HepG2 (cell line): ENCODE results near the gene GJA10. TPM values are rescaled to one million over a fixed set of nuclear protein-coding genes. Genes with fewer than 3 reads are reported as not detected.

Experiments used
- ATAC-seq: fragments of 200-7000 bp; cut with Tn5 transposase; 3 replicates; pipeline ENCODE4 v1.9.1; 2020; ENCODE audit warnings: mild to moderate bottlenecking, moderate library complexity
- BruUV-seq: library from RNA; stranded (reverse); fragments of 400-500 nt; replicated peaks from 2 replicates; lab custom pipeline; 2021; lab: Mats Ljungman, UMichigan
- CTCF ChIA-PET: fragments of 300-600 bp; formaldehyde crosslinking; extraction: SDS; loops from one replicate; lab custom pipeline; 2021; ENCODE audit warnings: low total read pairs, inconsistent platforms, low intra/inter-chr PET ratio; lab: Yijun Ruan, JAX
- POLR2A ChIA-PET: fragments of 350-600 bp; sonication (Branson Sonifier 250); formaldehyde crosslinking; loops from one replicate; lab custom pipeline; 2020; ENCODE audit warnings: antibody characterized with exemption, inconsistent platforms; lab: Yijun Ruan, JAX
- DNase-seq: peaks from one replicate; pipeline ENCODE4 v3.0.0-alpha.2; 2015; ENCODE audit warnings: low spot score
- FAIRE-seq: peaks from 3 replicates; lab custom pipeline; 2011; peaks lifted over from hg19 to GRCh38; lab: Jason Lieb, UNC
- H2AFZ ChIP-seq: one replicate; pipeline ENCODE4 v1.6.1; 2011; ENCODE audit warnings: low read length, inconsistent platforms
- H3K27ac ChIP-seq: fragments of 300-600 bp; 3 replicates; pipeline ENCODE4 v1.8.0; 2011; ENCODE audit warnings: mixed run types, mild to moderate bottlenecking, mixed read lengths, low read length, inconsistent platforms; ENCODE audit not compliant: insufficient read depth; ENCODE audit errors: extremely low read length
- H3K27me3 ChIP-seq, 2 experiments: fragments of 200-600 bp in 1 of 2; 2 replicates in 1 of 2; 3 replicates in 1 of 2; pipeline versions ENCODE4 v1.6.0 to v1.8.0; 2011; ENCODE audit warnings: low read length in 2 of 2, mild to moderate bottlenecking in 2 of 2, moderate library complexity in 2 of 2, inconsistent platforms in 1 of 2; ENCODE audit not compliant: insufficient read depth in 2 of 2, control insufficient read depth in 1 of 2
- H3K36me3 ChIP-seq, 2 experiments: fragments of 200-600 bp in 1 of 2; replicated peaks in 1 of 2; 2 replicates in 1 of 2; 3 replicates in 1 of 2; pipeline versions ENCODE4 v1.5.1 to v1.8.0; 2011; ENCODE audit warnings: low read length in 2 of 2, inconsistent platforms in 1 of 2; ENCODE audit not compliant: insufficient read depth in 2 of 2, control insufficient read depth in 1 of 2
- H3K4me1 ChIP-seq: 2 replicates; pipeline ENCODE4 v1.5.1; 2012; ENCODE audit warnings: low read length, inconsistent platforms; ENCODE audit not compliant: insufficient read depth
- H3K4me2 ChIP-seq: 2 replicates; pipeline ENCODE4 v1.6.0; 2011; ENCODE audit warnings: low read depth, low read length, inconsistent platforms
- H3K4me3 ChIP-seq, 3 experiments: fragments of 200-600 bp in 1 of 3; sonication (generic), shearing (Covaris generic) in 1 of 3; replicated peaks in 1 of 3; 2 replicates each; pipeline ENCODE4 v1.5.1; 2011 to 2016; ENCODE audit warnings: low read length in 3 of 3, inconsistent platforms in 2 of 3, low read depth in 2 of 3, mild to moderate bottlenecking in 2 of 3, control low read depth in 1 of 3, mixed read lengths in 1 of 3; ENCODE audit not compliant: insufficient read depth in 1 of 3
- H3K79me2 ChIP-seq: one replicate; pipeline ENCODE4 v1.6.1; 2011; ENCODE audit warnings: low read length, inconsistent platforms; ENCODE audit not compliant: insufficient read depth
- H3K9ac ChIP-seq: 2 replicates; pipeline ENCODE4 v1.6.0; 2011; ENCODE audit warnings: mild to moderate bottlenecking, low read depth, low read length, inconsistent platforms; ENCODE audit not compliant: insufficient read depth
- H3K9me3 ChIP-seq: 2 replicates; pipeline ENCODE4 v1.5.1; 2012; ENCODE audit warnings: mild to moderate bottlenecking, low read length
- H4K20me1 ChIP-seq: 2 replicates; pipeline ENCODE4 v1.6.0; 2011; ENCODE audit warnings: inconsistent platforms, mild to moderate bottlenecking, low read length, moderate library complexity; ENCODE audit not compliant: insufficient read depth
- ATF7 ChIP-seq, 2 experiments: fragments of 450-650 bp in 1 of 2; sonication (generic) in 1 of 2; formaldehyde crosslinking in 1 of 2; IDR thresholded peaks; 2 replicates each; pipeline versions ENCODE4 v1.4.0 to v1.6.1; 2016 to 2020; ENCODE audit warnings: antibody characterized with exemption in 1 of 2, mild to moderate bottlenecking in 1 of 2, missing genetic modification reagents in 1 of 2
- CBX2 ChIP-seq, 2 experiments: fragments of 200-600 bp in 1 of 2; sonication (generic); formaldehyde crosslinking in 1 of 2; IDR thresholded peaks; 2 replicates each; pipeline versions ENCODE4 v1.7.0 to v1.8.1; 2018 to 2022; ENCODE audit warnings: low read depth in 2 of 2, low read length in 1 of 2, mild to moderate bottlenecking in 1 of 2, missing genetic modification reagents in 1 of 2
- CHCHD3 ChIP-seq: sonication (generic); formaldehyde crosslinking; IDR thresholded peaks from 2 replicates; pipeline ENCODE4 v1.8.0; 2022; ENCODE audit warnings: mild to moderate bottlenecking, missing genetic modification reagents, moderate library complexity
- DNMT3B ChIP-seq: conservative IDR thresholded peaks from 2 replicates; pipeline ENCODE4 v1.6.1; 2016; ENCODE audit warnings: missing biosample characterization, control low read depth
- EP300 ChIP-seq, 3 experiments: sonication (generic) in 1 of 3; formaldehyde crosslinking in 1 of 3; IDR thresholded peaks; 2 replicates each; pipeline versions ENCODE4 v1.5.1 to v1.6.1; 2011 to 2020; ENCODE audit warnings: low read depth in 2 of 3, low read length in 2 of 3, borderline replicate concordance in 1 of 3, improper control_type of control experiment in 1 of 3, mild to moderate bottlenecking in 1 of 3, missing genetic modification reagents in 1 of 3, moderate library complexity in 1 of 3
- HDAC1 ChIP-seq: sonication (generic); formaldehyde crosslinking; IDR thresholded peaks from 2 replicates; pipeline ENCODE4 v1.5.1; 2020; ENCODE audit warnings: mild to moderate bottlenecking, missing genetic modification reagents
- LCORL ChIP-seq, 2 experiments: fragments of 450-650 bp in 1 of 2; sonication (generic) in 1 of 2; formaldehyde crosslinking in 1 of 2; IDR thresholded peaks; 2 replicates each; pipeline versions ENCODE4 v1.5.0 to v1.6.1; 2017 to 2020; ENCODE audit warnings: antibody characterized with exemption in 1 of 2, missing genetic modification reagents in 1 of 2
- MBNL3 ChIP-seq: fragments of 250-450 bp; sonication (Bioruptor Pico); conservative IDR thresholded peaks from 2 replicates; pipeline ENCODE4 v1.8.0; 2022; ENCODE audit warnings: mild to moderate bottlenecking, inconsistent platforms
- NFE2L2 ChIP-seq: fragments of 150-350 bp; IDR thresholded peaks from 2 replicates; pipeline ENCODE4 v1.6.1; 2014; ENCODE audit warnings: low read length
- NR2F2 ChIP-seq: IDR thresholded peaks from 2 replicates; pipeline ENCODE4 v1.6.1; 2012; ENCODE audit warnings: low read depth, inconsistent platforms, borderline replicate concordance
- RFX1 ChIP-seq: fragments of 450-650 bp; IDR thresholded peaks from 2 replicates; pipeline ENCODE4 v1.6.1; 2017
- ZNF143 ChIP-seq: sonication (generic); formaldehyde crosslinking; IDR thresholded peaks from 2 replicates; pipeline ENCODE4 v1.4.0; 2020; ENCODE audit warnings: missing genetic modification reagents
- ZNF256 ChIP-seq: sonication (generic); formaldehyde crosslinking; conservative IDR thresholded peaks from 2 replicates; pipeline ENCODE4 v1.4.0; 2020; ENCODE audit warnings: missing genetic modification reagents
- ZNF777 ChIP-seq: sonication (generic); formaldehyde crosslinking; IDR thresholded peaks from 2 replicates; pipeline ENCODE4 v1.4.0; 2020; ENCODE audit warnings: missing genetic modification reagents
- WGBS: methylation state at CpG from one replicate; pipeline ENCODE4 v1.1.6; 2017; ENCODE audit warnings: low lambda C conversion rate; 5-methylcytosine and 5-hydroxymethylcytosine counted together
- in situ Hi-C: cut with HindIII; loops from 2 replicates; pipeline ENCODE4 v1.10.0; 2017; ENCODE audit warnings: low pct_unique_long_range_greater_than_20kb; ENCODE audit not compliant: extremely low pct_ligation_motif_present
- intact Hi-C: fragments of 100-400 bp; cut with micrococcal nuclease; formaldehyde crosslinking; loops from one replicate; pipeline ENCODE4 v1.10.0; 2022; ENCODE audit not compliant: unreplicated experiment
- polyA plus RNA-seq, 8 experiments: library from polyadenylated mRNA; depleted of rRNA in 3 of 8; stranded (reverse) in 7 of 8; unstranded in 1 of 8; fragments of >200 nt; fragmentation: Illumina TruSeq in 4 of 8; extraction: Trizol in 4 of 8; gene quantifications; 2 replicates each; pipeline versions ENCODE4 v1.2.1 to v1.2.3, GENCODE V29; 2011 to 2016; ENCODE audit warnings: low read depth in 4 of 8, missing spikeins in 1 of 8, mixed read lengths in 1 of 8; ENCODE audit not compliant: insufficient read depth in 1 of 8
- total RNA-seq, 5 experiments: library from RNA; depleted of rRNA; stranded (reverse); fragments of >200 nt; fragmentation: Illumina TruSeq; extraction: Trizol; gene quantifications; 2 replicates each; pipeline ENCODE4 v1.2.3, GENCODE V29; 2016; ENCODE audit warnings: low read depth in 1 of 5
- TF ChIP-seq, protein P1 (sequence below): sonication (generic); formaldehyde crosslinking; IDR thresholded peaks from 2 replicates; pipeline ENCODE4 v1.4.0; 2020; ENCODE audit warnings: missing genetic modification reagents
- TF ChIP-seq, protein P2 (sequence below): sonication (generic); formaldehyde crosslinking; IDR thresholded peaks from 2 replicates; pipeline ENCODE4 v1.5.0; 2020; ENCODE audit warnings: missing genetic modification reagents

The GJA10 gene
- total and polyA plus RNA-seq, 2 of the 13 experiments (the other 11 are each of a cell fraction or from before 2014, with no cell fraction given): not detected

DNA sequence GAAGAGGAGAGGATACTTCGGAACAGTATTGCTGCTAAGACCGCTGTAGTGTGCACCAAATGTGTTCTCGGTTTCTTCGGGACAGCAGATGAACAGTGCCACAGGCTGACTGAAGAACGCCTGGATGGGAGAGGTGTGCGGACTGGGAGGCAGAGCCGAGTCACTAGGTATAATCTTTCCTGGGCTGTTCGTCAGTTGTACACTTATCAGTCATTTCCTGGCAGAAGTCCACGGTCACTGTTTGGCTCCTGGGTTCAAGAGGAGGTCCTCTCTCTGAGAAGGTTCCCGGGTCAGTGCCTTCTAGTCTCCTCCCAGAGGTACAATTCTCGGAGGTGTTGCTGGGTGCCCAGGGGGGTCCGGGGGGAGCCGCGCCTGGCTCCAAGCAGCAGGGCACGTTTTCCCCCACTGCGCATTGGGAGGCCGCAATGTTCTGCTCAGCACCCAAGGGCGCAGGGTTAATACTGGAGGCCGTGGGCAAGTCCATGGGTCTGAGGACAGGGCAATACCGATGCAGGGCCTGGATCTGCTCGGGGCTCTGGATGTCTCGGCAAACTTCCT is 38.1 kb downstream of the GJA10 start:
- POLR2A ChIA-PET: no interaction called here
- CTCF ChIA-PET: no interaction called here

More for the DNA sequence above, 38.1 kb downstream of the GJA10 start:
- FAIRE-seq: no peak
- Histone ChIP-seq H3K4me2 (no peak overlapping the region), H3K9ac (no peak overlapping the region), H4K20me1 (no peaks in the 10 kb centered on the region), H3K4me1 (no peaks in the 10 kb centered on the region), H3K36me3 (no peaks in the 10 kb centered on the region), H3K27me3 (peaks cover 2 to 47% of the 10 kb centered on the region in 2 experiments; a peak in 3 of 5 replicates), H3K9me3 (no peaks in the 10 kb centered on the region), H3K4me3 (no peak overlapping the region), H3K27ac (no peak overlapping the region), H3K79me2 (no peaks in the 10 kb centered on the region), H2AFZ (no peak overlapping the region)
- no peak; the same call in 2 of the 3 replicates for ATAC-seq
- no peak for TF ChIP-seq LCORL (IDR thresholded peaks at IDR 0.05)
- no peak for TF ChIP-seq LCORL (CRISPR knock-in tag; IDR thresholded peaks at IDR 0.05)
- no peak for TF ChIP-seq ZNF256 (CRISPR knock-in tag)
- TF ChIP-seq CBX2 (IDR thresholded peaks at IDR 0.05; ENCODE audit: low read depth, low read length): no peak
- no peak for TF ChIP-seq CBX2 (CRISPR knock-in tag; IDR thresholded peaks at IDR 0.05; ENCODE audit: low read depth)
- TF ChIP-seq HDAC1 (CRISPR knock-in tag): no peak
- no peak for TF ChIP-seq NFE2L2
- no peak for TF ChIP-seq EP300 (IDR thresholded peaks at IDR 0.05; ENCODE audit: low read depth in 2 of 2, low read length in 2 of 2)
- TF ChIP-seq EP300 (CRISPR knock-in tag; IDR thresholded peaks at IDR 0.05; ENCODE audit: borderline replicate concordance): no peak
- TF ChIP-seq, protein P1, sequence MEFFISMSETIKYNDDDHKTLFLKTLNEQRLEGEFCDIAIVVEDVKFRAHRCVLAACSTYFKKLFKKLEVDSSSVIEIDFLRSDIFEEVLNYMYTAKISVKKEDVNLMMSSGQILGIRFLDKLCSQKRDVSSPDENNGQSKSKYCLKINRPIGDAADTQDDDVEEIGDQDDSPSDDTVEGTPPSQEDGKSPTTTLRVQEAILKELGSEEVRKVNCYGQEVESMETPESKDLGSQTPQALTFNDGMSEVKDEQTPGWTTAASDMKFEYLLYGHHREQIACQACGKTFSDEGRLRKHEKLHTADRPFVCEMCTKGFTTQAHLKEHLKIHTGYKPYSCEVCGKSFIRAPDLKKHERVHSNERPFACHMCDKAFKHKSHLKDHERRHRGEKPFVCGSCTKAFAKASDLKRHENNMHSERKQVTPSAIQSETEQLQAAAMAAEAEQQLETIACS (CRISPR knock-in tag): no peak
- TF ChIP-seq ZNF777 (CRISPR knock-in tag): no peak
- TF ChIP-seq MBNL3 (CRISPR knock-in tag): no peak
- no peak for TF ChIP-seq RFX1
- TF ChIP-seq, protein P2, sequence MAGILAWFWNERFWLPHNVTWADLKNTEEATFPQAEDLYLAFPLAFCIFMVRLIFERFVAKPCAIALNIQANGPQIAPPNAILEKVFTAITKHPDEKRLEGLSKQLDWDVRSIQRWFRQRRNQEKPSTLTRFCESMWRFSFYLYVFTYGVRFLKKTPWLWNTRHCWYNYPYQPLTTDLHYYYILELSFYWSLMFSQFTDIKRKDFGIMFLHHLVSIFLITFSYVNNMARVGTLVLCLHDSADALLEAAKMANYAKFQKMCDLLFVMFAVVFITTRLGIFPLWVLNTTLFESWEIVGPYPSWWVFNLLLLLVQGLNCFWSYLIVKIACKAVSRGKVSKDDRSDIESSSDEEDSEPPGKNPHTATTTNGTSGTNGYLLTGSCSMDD (CRISPR knock-in tag): no peak
- no peak for TF ChIP-seq DNMT3B
- TF ChIP-seq NR2F2: no peak
- no peak for TF ChIP-seq CHCHD3 (CRISPR knock-in tag)
- no peak for TF ChIP-seq ATF7 (IDR thresholded peaks at IDR 0.05)
- no peak for TF ChIP-seq ATF7 (CRISPR knock-in tag; IDR thresholded peaks at IDR 0.05)
- TF ChIP-seq ZNF143: no peak
- in situ Hi-C loops: no loop called here
- 13% methylated on average over 10 of the region's 22 CpGs for WGBS
- DNase-seq: no peak
- intact Hi-C loops: no loop called here
- no TSS peak for BruUV-seq
